Neural cell (in vitro differentiated cells): Measurements from ENCODE around the gene HS3ST3B1. TPM values are rescaled to one million over a fixed set of nuclear protein-coding genes. Genes with fewer than 3 reads are reported as not detected.

Experiments
- H2AFZ ChIP-seq: fragments of 200-600, 300-800 bp; sonication (generic), shearing (Covaris generic); 2 replicates; pipeline ENCODE4 v1.6.0; 2014; ENCODE audit warnings: low read depth, mild to moderate bottlenecking, antibody characterized with exemption, low read length, moderate library complexity
- H3F3A ChIP-seq: fragments of 200-600 bp; shearing (Covaris generic); 2 replicates; pipeline ENCODE4 v1.6.1; 2016; ENCODE audit warnings: mild to moderate bottlenecking, moderate library complexity, mixed read lengths, antibody characterized with exemption, low read length; ENCODE audit not compliant: insufficient read depth, poor library complexity, severe bottlenecking
- H3K27ac ChIP-seq: fragments of 200-600, 300-800 bp; sonication (generic), shearing (Covaris generic); 2 replicates; pipeline ENCODE4 v1.5.1; 2014; ENCODE audit warnings: mild to moderate bottlenecking, low read length, moderate library complexity
- H3K27me3 ChIP-seq: fragments of 300-800, 200-600 bp; sonication (generic), shearing (Covaris generic); 2 replicates; pipeline ENCODE4 v1.6.0; 2014; ENCODE audit warnings: mild to moderate bottlenecking, low read depth, low read length, moderate library complexity; ENCODE audit not compliant: insufficient read depth
- H3K36me3 ChIP-seq: fragments of 300-800, 200-600 bp; sonication (generic), shearing (Covaris generic); 2 replicates; pipeline ENCODE4 v1.5.1; 2014; ENCODE audit warnings: mild to moderate bottlenecking, antibody characterized with exemption, low read length, moderate library complexity; ENCODE audit not compliant: insufficient read depth
- H3K4me2 ChIP-seq: fragments of 300-800, 200-600 bp; sonication (generic), shearing (Covaris generic); 2 replicates; pipeline ENCODE4 v1.6.0; 2014; ENCODE audit warnings: mild to moderate bottlenecking, low read length
- H3K4me3 ChIP-seq: fragments of 300-800, 200-600 bp; sonication (generic), shearing (Covaris generic); 2 replicates; pipeline ENCODE4 v1.5.1; 2014; ENCODE audit warnings: mild to moderate bottlenecking, low read length, moderate library complexity
- H3K79me2 ChIP-seq: fragments of 200-600 bp; shearing (Covaris generic); replicated peaks from 2 replicates; pipeline ENCODE4 v1.6.0; 2014; ENCODE audit warnings: mild to moderate bottlenecking, low read length, moderate library complexity; ENCODE audit not compliant: insufficient read depth
- H3K9ac ChIP-seq: fragments of 300-800, 200-600 bp; sonication (generic), shearing (Covaris generic); 2 replicates; pipeline ENCODE4 v1.6.1; 2016; ENCODE audit warnings: mild to moderate bottlenecking, low read length, mixed read lengths
- H3K9me2 ChIP-seq: fragments of 200-600 bp; shearing (Covaris generic); 2 replicates; pipeline ENCODE4 v1.6.1; 2016; ENCODE audit warnings: mild to moderate bottlenecking, low read length, mixed read lengths; ENCODE audit not compliant: insufficient read depth
- H3K9me3 ChIP-seq: fragments of 200-600, 300-800 bp; sonication (generic), shearing (Covaris generic); 2 replicates; pipeline ENCODE4 v1.6.1; 2016; ENCODE audit warnings: mild to moderate bottlenecking, mixed run types, low read length, moderate library complexity, mixed read lengths
- H4K20me1 ChIP-seq: fragments of 200-600 bp; shearing (Covaris generic); 2 replicates; pipeline ENCODE4 v1.6.1; 2016; ENCODE audit warnings: mild to moderate bottlenecking, mixed run types; ENCODE audit not compliant: insufficient read depth
- CTCF ChIP-seq: fragments of 450-650 bp; IDR thresholded peaks from 2 replicates; pipeline ENCODE4 v1.5.1; 2014; ENCODE audit warnings: antibody characterized with exemption, mild to moderate bottlenecking, moderate library complexity; ENCODE audit not compliant: poor library complexity, severe bottlenecking
- EP300 ChIP-seq: fragments of 450-650 bp; conservative IDR thresholded peaks from 2 replicates; pipeline ENCODE4 v1.6.1; 2014; ENCODE audit warnings: antibody characterized with exemption, mild to moderate bottlenecking, moderate library complexity; ENCODE audit not compliant: poor library complexity, severe bottlenecking
- EZH2 ChIP-seq: fragments of 200-600, 300-800 bp; shearing (Covaris generic), sonication (generic); IDR thresholded peaks from 2 replicates; pipeline ENCODE4 v1.6.1; 2014; ENCODE audit warnings: antibody characterized with exemption, low read length, borderline replicate concordance, mild to moderate bottlenecking; ENCODE audit not compliant: insufficient read depth, poor library complexity, severe bottlenecking
- MXI1 ChIP-seq: fragments of 450-650 bp; conservative IDR thresholded peaks from 2 replicates; pipeline ENCODE4 v1.6.1; 2014; ENCODE audit warnings: antibody characterized with exemption, mild to moderate bottlenecking; ENCODE audit not compliant: poor library complexity, severe bottlenecking
- POLR2AphosphoS5 ChIP-seq: IDR thresholded peaks from 2 replicates; pipeline ENCODE4 v1.6.1; 2012
- RAD21 ChIP-seq: fragments of 450-650 bp; conservative IDR thresholded peaks from 2 replicates; pipeline ENCODE4 v1.6.1; 2014; ENCODE audit warnings: antibody characterized with exemption, mild to moderate bottlenecking, moderate library complexity
- REST ChIP-seq: IDR thresholded peaks from 2 replicates; pipeline ENCODE4 v1.6.1; 2012; ENCODE audit warnings: borderline replicate concordance
- SMC3 ChIP-seq: fragments of 450-650 bp; conservative IDR thresholded peaks from 2 replicates; pipeline ENCODE4 v1.6.1; 2014; ENCODE audit warnings: antibody characterized with exemption, mild to moderate bottlenecking, moderate library complexity; ENCODE audit not compliant: poor library complexity
- TAF1 ChIP-seq: IDR thresholded peaks from 2 replicates; pipeline ENCODE4 v1.6.1; 2012; ENCODE audit warnings: low read depth
- polyA plus RNA-seq: library from polyadenylated mRNA; depleted of rRNA; stranded (reverse); fragments of >200 nt; gene quantifications from 2 replicates; pipeline ENCODE4 v1.2.3, GENCODE V29; 2014

The HS3ST3B1 gene
- polyA plus RNA-seq, 1 donor from 2014 or later, result 0.58 TPM

GRCh38 chr17:14372461-14372860, 71.6 kb downstream of the HS3ST3B1 start:
- Histone ChIP-seq H2AFZ (no peak overlapping the region), H3K4me2 (no peak overlapping the region)

GRCh38 chr17:14372905-14373613, 72.2 kb downstream of the HS3ST3B1 start:
- Histone ChIP-seq H3K79me2 (no peaks in the 10 kb centered on the region), H3K4me3 (no peak overlapping the region), H3F3A (no peaks in the 10 kb centered on the region), H3K9me3 (no peaks in the 10 kb centered on the region), H3K36me3 (no peaks in the 10 kb centered on the region), H3K27ac (no peak overlapping the region), H2AFZ (no peak overlapping the region), H3K27me3 (no peaks in the 10 kb centered on the region), H3K9ac (no peak overlapping the region), H3K4me2 (no peak overlapping the region), H3K9me2 (no peaks in the 10 kb centered on the region), H4K20me1 (no peaks in the 10 kb centered on the region)
- no peak for TF ChIP-seq TAF1

More at GRCh38 chr17:14372461-14372860, 71.6 kb downstream of the HS3ST3B1 start:
- no peaks in the 10 kb centered on the region for H4K20me1 ChIP-seq
- H3K4me3 ChIP-seq, result no peak overlapping the region
- H3K9me2 ChIP-seq, result no peaks in the 10 kb centered on the region
- no peaks in the 10 kb centered on the region for H3K36me3 ChIP-seq
- no peak overlapping the region for H3K27ac ChIP-seq
- no peaks in the 10 kb centered on the region for H3F3A ChIP-seq
- no peak overlapping the region for H3K9ac ChIP-seq
- no peaks in the 10 kb centered on the region for H3K9me3 ChIP-seq
- H3K79me2 ChIP-seq, result no peaks in the 10 kb centered on the region
- H3K27me3 ChIP-seq, result no peaks in the 10 kb centered on the region
- TF ChIP-seq CTCF, result no peak
- no peak for TF ChIP-seq MXI1
- TF ChIP-seq EP300, result no peak

- Histone ChIP-seq H3K4me2 (no peak overlapping the region), H2AFZ (no peak overlapping the region), H3K36me3 (no peaks in the 10 kb centered on the region), H3K9me3 (no peaks in the 10 kb centered on the region), H3K9me2 (no peaks in the 10 kb centered on the region), H3K4me3 (no peak overlapping the region), H3K27ac (no peak overlapping the region), H3F3A (no peaks in the 10 kb centered on the region), H3K79me2 (no peaks in the 10 kb centered on the region), H4K20me1 (no peaks in the 10 kb centered on the region), H3K9ac (no peak overlapping the region), H3K27me3 (no peaks in the 10 kb centered on the region)
- no peak for TF ChIP-seq EZH2
- TF ChIP-seq POLR2AphosphoS5, result no peak
- no peak for TF ChIP-seq SMC3
- no peak for TF ChIP-seq TAF1
- TF ChIP-seq RAD21, result no peak
- no peak for TF ChIP-seq EP300
- no peak for TF ChIP-seq CTCF
- no peak for TF ChIP-seq REST
- TF ChIP-seq MXI1, result no peak
These were observed 72.9 kb downstream of the HS3ST3B1 start for GRCh38 chr17:14373614-14374259.
